Superior temporal gyrus (tissue), 1 donor: ENCODE data around the gene CNTN4.
"Not testable (repeated sequence)": the region's sequence is repeated elsewhere in the genome, so short reads cannot be mapped to it uniquely, and the experiment has no call there.

Experiments used
- DNase-seq: peaks from one replicate; pipeline ENCODE4 v3.0.0-alpha.2; 2016; ENCODE audit errors: extremely low spot score

CNTN4 gene

GRCh38 chr3:2898591-2899353, 800.1 kb downstream of the CNTN4 start:
- no peak for DNase-seq

- DNase-seq: no peak
Measured at GRCh38 chr3:2904054-2904453, 805.4 kb downstream of the CNTN4 start.

GRCh38 chr3:2908693-2909351, 810.2 kb downstream of the CNTN4 start:
- DNase-seq: no peak

- no peak for DNase-seq
Measured at GRCh38 chr3:2910997-2911396, 812.3 kb downstream of the CNTN4 start.

- DNase-seq: no peak
Measured at GRCh38 chr3:2915826-2916225, 817.2 kb downstream of the CNTN4 start.

GRCh38 chr3:2916640-2917039, 818.0 kb downstream of the CNTN4 start:
- not testable (repeated sequence) for DNase-seq

- no peak for DNase-seq
Measured at GRCh38 chr3:2920103-2920502, 821.4 kb downstream of the CNTN4 start.

GRCh38 chr3:2921452-2921851, 822.8 kb downstream of the CNTN4 start:
- no peak for DNase-seq

- peak; percentile 36 for DNase-seq
Measured at GRCh38 chr3:2921903-2922302, 823.2 kb downstream of the CNTN4 start.

- DNase-seq: no peak
Measured at GRCh38 chr3:2923390-2923789, 824.7 kb downstream of the CNTN4 start.

- DNase-seq: no peak
Measured at GRCh38 chr3:2927259-2927658, 828.6 kb downstream of the CNTN4 start.

- DNase-seq: no peak
Measured at GRCh38 chr3:2929574-2929973, 830.9 kb downstream of the CNTN4 start.

- no peak for DNase-seq
Measured at GRCh38 chr3:2931265-2931664, 832.6 kb downstream of the CNTN4 start.

- DNase-seq: no peak
Measured at GRCh38 chr3:2934541-2934940, 835.9 kb downstream of the CNTN4 start.

- DNase-seq: no peak
Measured at GRCh38 chr3:2937055-2937454, 838.4 kb downstream of the CNTN4 start.

GRCh38 chr3:2937592-2937991, 838.9 kb downstream of the CNTN4 start:
- DNase-seq: no peak

- no peak for DNase-seq
Measured at GRCh38 chr3:2938711-2939110, 840.0 kb downstream of the CNTN4 start.

- DNase-seq: no peak
Measured at GRCh38 chr3:2940062-2940461, 841.4 kb downstream of the CNTN4 start.

- DNase-seq: no peak
Measured at GRCh38 chr3:2944628-2945027, 846.0 kb downstream of the CNTN4 start.

- DNase-seq: no peak
Measured at GRCh38 chr3:2945121-2945520, 846.5 kb downstream of the CNTN4 start.

- DNase-seq: no peak
Measured at GRCh38 chr3:2947536-2947935, 848.9 kb downstream of the CNTN4 start.

GRCh38 chr3:2948882-2949281, 850.2 kb downstream of the CNTN4 start:
- no peak for DNase-seq

- DNase-seq: no peak
Measured at GRCh38 chr3:2950159-2950558, 851.5 kb downstream of the CNTN4 start.
